GM23248 (cell line): ENCODE results near the gene LIN28A.

Source experiments
- EZH2 ChIP-seq: fragments of 200-600 bp; sonication (generic); IDR thresholded peaks from 2 replicates; pipeline ENCODE4 v1.6.1; 2018; ENCODE audit warnings: antibody characterized with exemption, mild to moderate bottlenecking; ENCODE audit not compliant: insufficient read depth, poor library complexity, severe bottlenecking
- EZH2phosphoT487 ChIP-seq: fragments of 200-600 bp; sonication (generic); IDR thresholded peaks from 2 replicates; pipeline ENCODE4 v1.6.1; 2018; ENCODE audit warnings: antibody characterized with exemption, moderate library complexity, mild to moderate bottlenecking, low read depth; ENCODE audit not compliant: insufficient read depth

GRCh38 chr1:26409191-26409807, 1.3 kb upstream of the LIN28A start:
- TF ChIP-seq EZH2 (no peak), EZH2phosphoT487 (no peak)
